HG03432 (cell line): ENCODE data around the gene APLP2.
"Not testable (repeated sequence)": the region's sequence is repeated elsewhere in the genome, so short reads cannot be mapped to it uniquely, and the experiment has no call there.

Source experiments
- ATAC-seq: cut with Tn5 transposase; IDR thresholded peaks from one replicate; pipeline ENCODE4 v1.9.1; 2021; ENCODE audit warnings: mild to moderate bottlenecking, moderate library complexity; ENCODE audit not compliant: unreplicated experiment

APLP2 gene

GRCh38 chr11:130189492-130190210 lies 120.0 kb downstream of the APLP2 start:
- no peak for ATAC-seq

- ATAC-seq = no peak
Observed at GRCh38 chr11:130190371-130190881, 120.7 kb downstream of the APLP2 start.

- ATAC-seq = no peak
Observed at GRCh38 chr11:130191896-130192295, 122.2 kb downstream of the APLP2 start.

- ATAC-seq = no peak
Observed at GRCh38 chr11:130192845-130193267, 123.2 kb downstream of the APLP2 start.

- ATAC-seq = not testable (repeated sequence)
Observed at GRCh38 chr11:130193551-130193950, 123.9 kb downstream of the APLP2 start.
